HepG2 (cell line): Measurements from ENCODE around the gene MYO1B. TPM values are rescaled to one million over a fixed set of nuclear protein-coding genes. Genes with fewer than 3 reads are reported as not detected.

ENCODE experiments used
- AKAP8 ChIP-seq: sonication (generic); formaldehyde crosslinking; IDR thresholded peaks from 2 replicates; pipeline ENCODE4 v1.5.1; 2020; ENCODE audit warnings: mild to moderate bottlenecking, missing genetic modification reagents
- CHCHD3 ChIP-seq: sonication (generic); formaldehyde crosslinking; IDR thresholded peaks from 2 replicates; pipeline ENCODE4 v1.8.0; 2022; ENCODE audit warnings: mild to moderate bottlenecking, missing genetic modification reagents, moderate library complexity
- ELF3 ChIP-seq: IDR thresholded peaks from 2 replicates; pipeline ENCODE4 v1.6.1; 2016; ENCODE audit warnings: missing genetic modification reagents, missing compliant biosample characterization
- ELF4 ChIP-seq: sonication (generic); formaldehyde crosslinking; IDR thresholded peaks from 2 replicates; pipeline ENCODE4 v1.5.0; 2020; ENCODE audit warnings: missing genetic modification reagents, mild to moderate bottlenecking, moderate library complexity, borderline replicate concordance
- FOXK1 ChIP-seq: sonication (generic); formaldehyde crosslinking; IDR thresholded peaks from 2 replicates; pipeline ENCODE4 v1.4.0; 2020; ENCODE audit warnings: low read depth, missing genetic modification reagents, borderline replicate concordance
- GATAD1 ChIP-seq: IDR thresholded peaks from 2 replicates; pipeline ENCODE4 v1.6.1; 2016; ENCODE audit warnings: missing genetic modification reagents, missing compliant biosample characterization
- HDAC1 ChIP-seq: sonication (generic); formaldehyde crosslinking; IDR thresholded peaks from 2 replicates; pipeline ENCODE4 v1.5.1; 2020; ENCODE audit warnings: mild to moderate bottlenecking, missing genetic modification reagents
- KMT2B ChIP-seq: IDR thresholded peaks from 2 replicates; pipeline ENCODE4 v1.6.1; 2016; ENCODE audit warnings: missing genetic modification reagents, missing compliant biosample characterization
- RFXAP ChIP-seq: sonication (generic); formaldehyde crosslinking; IDR thresholded peaks from 2 replicates; pipeline ENCODE4 v1.4.0; 2020; ENCODE audit warnings: missing genetic modification reagents, borderline replicate concordance
- SAP130 ChIP-seq: IDR thresholded peaks from 2 replicates; pipeline ENCODE4 v1.6.1; 2016; ENCODE audit warnings: low read depth
- ZNF713 ChIP-seq: sonication (generic); formaldehyde crosslinking; IDR thresholded peaks from 2 replicates; pipeline ENCODE4 v1.4.0; 2020; ENCODE audit warnings: mild to moderate bottlenecking, missing genetic modification reagents
- ZNF776 ChIP-seq: sonication (generic); formaldehyde crosslinking; IDR thresholded peaks from 2 replicates; pipeline ENCODE4 v1.4.0; 2020; ENCODE audit warnings: mild to moderate bottlenecking, missing genetic modification reagents
- ZSCAN21 ChIP-seq: sonication (generic); formaldehyde crosslinking; IDR thresholded peaks from 2 replicates; pipeline ENCODE4 v1.8.0; 2022; ENCODE audit warnings: mild to moderate bottlenecking, missing genetic modification reagents, moderate library complexity, borderline replicate concordance
- polyA plus RNA-seq, 8 experiments: library from polyadenylated mRNA; depleted of rRNA in 3 of 8; stranded (reverse) in 7 of 8; unstranded in 1 of 8; fragments of >200 nt; fragmentation: Illumina TruSeq in 4 of 8; extraction: Trizol in 4 of 8; gene quantifications; 2 replicates each; pipeline versions ENCODE4 v1.2.1 to v1.2.3, GENCODE V29; 2011 to 2016; ENCODE audit warnings: low read depth in 4 of 8, missing spikeins in 1 of 8, mixed read lengths in 1 of 8; ENCODE audit not compliant: insufficient read depth in 1 of 8
- total RNA-seq, 5 experiments: library from RNA; depleted of rRNA; stranded (reverse); fragments of >200 nt; fragmentation: Illumina TruSeq; extraction: Trizol; gene quantifications; 2 replicates each; pipeline ENCODE4 v1.2.3, GENCODE V29; 2016; ENCODE audit warnings: low read depth in 1 of 5
- TF ChIP-seq, protein P1 (sequence below): sonication (generic); formaldehyde crosslinking; conservative IDR thresholded peaks from 2 replicates; pipeline ENCODE4 v1.4.0; 2020; ENCODE audit warnings: mild to moderate bottlenecking, missing genetic modification reagents, moderate library complexity
- TF ChIP-seq, protein P2 (sequence below): sonication (generic); formaldehyde crosslinking; IDR thresholded peaks from 2 replicates; pipeline ENCODE4 v1.5.1; 2020; ENCODE audit warnings: missing genetic modification reagents, mild to moderate bottlenecking, borderline replicate concordance
- TF ChIP-seq, protein P3 (sequence below): sonication (generic); formaldehyde crosslinking; conservative IDR thresholded peaks from 2 replicates; pipeline ENCODE4 v1.4.0; 2020; ENCODE audit warnings: missing genetic modification reagents
- TF ChIP-seq, protein P4 (sequence below): sonication (generic); formaldehyde crosslinking; IDR thresholded peaks from 2 replicates; pipeline ENCODE4 v1.4.0; 2020; ENCODE audit warnings: missing genetic modification reagents

MYO1B gene
- total and polyA plus RNA-seq, 2 of the 13 experiments (the other 11 are each of a cell fraction or from before 2014, with no cell fraction given) = 36.9 to 89.8 TPM

DNA sequence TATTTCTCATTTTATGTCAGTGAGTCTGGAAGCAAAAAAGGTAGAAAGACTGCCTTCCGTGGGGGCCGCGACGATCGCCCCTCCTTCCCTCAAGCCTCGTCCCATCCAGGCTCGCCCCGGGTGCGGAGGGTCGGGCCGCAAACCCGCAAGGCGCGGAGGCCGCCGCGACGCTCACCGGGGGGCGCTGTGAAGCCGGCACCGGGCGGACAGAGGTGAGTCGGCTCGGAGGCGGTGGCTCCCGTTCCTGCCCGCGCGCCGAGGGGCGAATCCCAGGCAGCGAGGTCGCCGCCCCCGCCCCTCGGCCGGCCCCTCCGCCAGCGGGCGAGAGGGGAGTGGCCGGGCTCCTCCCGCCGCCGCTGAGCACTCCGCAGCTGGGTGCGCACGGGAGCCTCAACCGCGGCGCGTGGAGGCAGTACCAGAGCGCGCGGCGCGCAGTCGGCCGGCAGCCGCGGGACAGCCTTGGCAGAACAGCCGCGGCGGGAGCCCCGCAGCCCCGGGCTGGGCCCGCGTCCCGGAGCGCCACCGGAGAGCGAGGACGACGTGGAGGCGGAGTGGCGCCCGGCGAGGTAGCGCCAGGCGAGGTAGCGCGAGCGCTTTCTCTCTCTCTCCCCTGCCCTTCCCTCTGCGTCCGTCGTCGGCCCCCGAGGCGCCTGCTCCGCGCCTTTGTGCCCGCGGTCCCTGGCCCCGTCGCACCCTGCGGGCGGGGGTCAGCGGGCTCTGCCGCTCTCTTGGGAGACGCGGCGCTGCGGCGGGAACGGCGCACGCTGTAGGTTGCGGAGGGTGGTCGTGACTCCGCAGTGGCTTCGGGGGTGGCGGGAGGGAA lies at the start of gene MYO1B (continued):
- no peak; the same call in 1 of the 2 replicates for TF ChIP-seq KMT2B (CRISPR knock-in tag)
- no peak; the same call in 1 of the 2 replicates for TF ChIP-seq ZNF713 (CRISPR knock-in tag)
- TF ChIP-seq SAP130 = peak; percentile 82
- TF ChIP-seq CHCHD3 (CRISPR knock-in tag) = no peak
- peak; percentile 78 for TF ChIP-seq ZNF776 (CRISPR knock-in tag)
- TF ChIP-seq RFXAP (CRISPR knock-in tag) = peak; percentile 81; the same call in 1 of the 2 replicates
- TF ChIP-seq HDAC1 (CRISPR knock-in tag) = peak; percentile 90
- peak; percentile 77 for TF ChIP-seq ELF3 (CRISPR knock-in tag)
- peak; percentile 74; the same call in 1 of the 2 replicates for TF ChIP-seq FOXK1 (CRISPR knock-in tag)
- peak; percentile 69; the same call in 1 of the 2 replicates for TF ChIP-seq AKAP8 (CRISPR knock-in tag)
- TF ChIP-seq, protein P1, sequence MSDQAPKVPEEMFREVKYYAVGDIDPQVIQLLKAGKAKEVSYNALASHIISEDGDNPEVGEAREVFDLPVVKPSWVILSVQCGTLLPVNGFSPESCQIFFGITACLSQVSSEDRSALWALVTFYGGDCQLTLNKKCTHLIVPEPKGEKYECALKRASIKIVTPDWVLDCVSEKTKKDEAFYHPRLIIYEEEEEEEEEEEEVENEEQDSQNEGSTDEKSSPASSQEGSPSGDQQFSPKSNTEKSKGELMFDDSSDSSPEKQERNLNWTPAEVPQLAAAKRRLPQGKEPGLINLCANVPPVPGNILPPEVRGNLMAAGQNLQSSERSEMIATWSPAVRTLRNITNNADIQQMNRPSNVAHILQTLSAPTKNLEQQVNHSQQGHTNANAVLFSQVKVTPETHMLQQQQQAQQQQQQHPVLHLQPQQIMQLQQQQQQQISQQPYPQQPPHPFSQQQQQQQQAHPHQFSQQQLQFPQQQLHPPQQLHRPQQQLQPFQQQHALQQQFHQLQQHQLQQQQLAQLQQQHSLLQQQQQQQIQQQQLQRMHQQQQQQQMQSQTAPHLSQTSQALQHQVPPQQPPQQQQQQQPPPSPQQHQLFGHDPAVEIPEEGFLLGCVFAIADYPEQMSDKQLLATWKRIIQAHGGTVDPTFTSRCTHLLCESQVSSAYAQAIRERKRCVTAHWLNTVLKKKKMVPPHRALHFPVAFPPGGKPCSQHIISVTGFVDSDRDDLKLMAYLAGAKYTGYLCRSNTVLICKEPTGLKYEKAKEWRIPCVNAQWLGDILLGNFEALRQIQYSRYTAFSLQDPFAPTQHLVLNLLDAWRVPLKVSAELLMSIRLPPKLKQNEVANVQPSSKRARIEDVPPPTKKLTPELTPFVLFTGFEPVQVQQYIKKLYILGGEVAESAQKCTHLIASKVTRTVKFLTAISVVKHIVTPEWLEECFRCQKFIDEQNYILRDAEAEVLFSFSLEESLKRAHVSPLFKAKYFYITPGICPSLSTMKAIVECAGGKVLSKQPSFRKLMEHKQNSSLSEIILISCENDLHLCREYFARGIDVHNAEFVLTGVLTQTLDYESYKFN (CRISPR knock-in tag) = peak; percentile 51
- TF ChIP-seq, protein P2, sequence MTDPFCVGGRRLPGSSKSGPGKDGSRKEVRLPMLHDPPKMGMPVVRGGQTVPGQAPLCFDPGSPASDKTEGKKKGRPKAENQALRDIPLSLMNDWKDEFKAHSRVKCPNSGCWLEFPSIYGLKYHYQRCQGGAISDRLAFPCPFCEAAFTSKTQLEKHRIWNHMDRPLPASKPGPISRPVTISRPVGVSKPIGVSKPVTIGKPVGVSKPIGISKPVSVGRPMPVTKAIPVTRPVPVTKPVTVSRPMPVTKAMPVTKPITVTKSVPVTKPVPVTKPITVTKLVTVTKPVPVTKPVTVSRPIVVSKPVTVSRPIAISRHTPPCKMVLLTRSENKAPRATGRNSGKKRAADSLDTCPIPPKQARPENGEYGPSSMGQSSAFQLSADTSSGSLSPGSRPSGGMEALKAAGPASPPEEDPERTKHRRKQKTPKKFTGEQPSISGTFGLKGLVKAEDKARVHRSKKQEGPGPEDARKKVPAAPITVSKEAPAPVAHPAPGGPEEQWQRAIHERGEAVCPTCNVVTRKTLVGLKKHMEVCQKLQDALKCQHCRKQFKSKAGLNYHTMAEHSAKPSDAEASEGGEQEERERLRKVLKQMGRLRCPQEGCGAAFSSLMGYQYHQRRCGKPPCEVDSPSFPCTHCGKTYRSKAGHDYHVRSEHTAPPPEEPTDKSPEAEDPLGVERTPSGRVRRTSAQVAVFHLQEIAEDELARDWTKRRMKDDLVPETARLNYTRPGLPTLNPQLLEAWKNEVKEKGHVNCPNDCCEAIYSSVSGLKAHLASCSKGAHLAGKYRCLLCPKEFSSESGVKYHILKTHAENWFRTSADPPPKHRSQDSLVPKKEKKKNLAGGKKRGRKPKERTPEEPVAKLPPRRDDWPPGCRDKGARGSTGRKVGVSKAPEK = no peak
- TF ChIP-seq ZSCAN21 (CRISPR knock-in tag) = peak; percentile 90; the same call in 1 of the 2 replicates
- TF ChIP-seq, protein P3, sequence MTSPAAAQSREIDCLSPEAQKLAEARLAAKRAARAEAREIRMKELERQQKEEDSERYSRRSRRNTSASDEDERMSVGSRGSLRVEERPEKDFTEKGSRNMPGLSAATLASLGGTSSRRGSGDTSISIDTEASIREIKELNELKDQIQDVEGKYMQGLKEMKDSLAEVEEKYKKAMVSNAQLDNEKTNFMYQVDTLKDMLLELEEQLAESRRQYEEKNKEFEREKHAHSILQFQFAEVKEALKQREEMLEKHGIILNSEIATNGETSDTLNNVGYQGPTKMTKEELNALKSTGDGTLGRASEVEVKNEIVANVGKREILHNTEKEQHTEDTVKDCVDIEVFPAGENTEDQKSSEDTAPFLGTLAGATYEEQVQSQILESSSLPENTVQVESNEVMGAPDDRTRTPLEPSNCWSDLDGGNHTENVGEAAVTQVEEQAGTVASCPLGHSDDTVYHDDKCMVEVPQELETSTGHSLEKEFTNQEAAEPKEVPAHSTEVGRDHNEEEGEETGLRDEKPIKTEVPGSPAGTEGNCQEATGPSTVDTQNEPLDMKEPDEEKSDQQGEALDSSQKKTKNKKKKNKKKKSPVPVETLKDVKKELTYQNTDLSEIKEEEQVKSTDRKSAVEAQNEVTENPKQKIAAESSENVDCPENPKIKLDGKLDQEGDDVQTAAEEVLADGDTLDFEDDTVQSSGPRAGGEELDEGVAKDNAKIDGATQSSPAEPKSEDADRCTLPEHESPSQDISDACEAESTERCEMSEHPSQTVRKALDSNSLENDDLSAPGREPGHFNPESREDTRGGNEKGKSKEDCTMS (CRISPR knock-in tag) = no peak
- TF ChIP-seq, protein P4, sequence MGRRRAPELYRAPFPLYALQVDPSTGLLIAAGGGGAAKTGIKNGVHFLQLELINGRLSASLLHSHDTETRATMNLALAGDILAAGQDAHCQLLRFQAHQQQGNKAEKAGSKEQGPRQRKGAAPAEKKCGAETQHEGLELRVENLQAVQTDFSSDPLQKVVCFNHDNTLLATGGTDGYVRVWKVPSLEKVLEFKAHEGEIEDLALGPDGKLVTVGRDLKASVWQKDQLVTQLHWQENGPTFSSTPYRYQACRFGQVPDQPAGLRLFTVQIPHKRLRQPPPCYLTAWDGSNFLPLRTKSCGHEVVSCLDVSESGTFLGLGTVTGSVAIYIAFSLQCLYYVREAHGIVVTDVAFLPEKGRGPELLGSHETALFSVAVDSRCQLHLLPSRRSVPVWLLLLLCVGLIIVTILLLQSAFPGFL (CRISPR knock-in tag) = peak; percentile 14; the same call in 1 of the 2 replicates
- peak; percentile 70 for TF ChIP-seq GATAD1
- no peak for TF ChIP-seq ELF4 (CRISPR knock-in tag)
